ENCODE measurements around the gene SFRP4.

GRCh38 chr7:37942934-37943610, 26.5 kb upstream of the SFRP4 start:
- TF ChIP-seq POLR2AphosphoS5 (IDR thresholded peaks at IDR 0.05) (peak in 2 of 3 donors; percentile 46 to 61), CTCF (IDR thresholded peaks at IDR 0.05 in 8 of 11, conservative IDR thresholded peaks at IDR 0.05 in 3 of 11) (no peak)

Measured in spleen (tissue), 7 donors.